Esophagus mucosa (tissue), 1 donor: ENCODE data around the gene MLC1. TPM values are rescaled to one million over a fixed set of nuclear protein-coding genes. Genes with fewer than 3 reads are reported as not detected.

ENCODE experiments used
- ATAC-seq: fragments of 200-7000 bp; cut with Tn5 transposase; one replicate; pipeline ENCODE4 v1.9.1; 2020
- total RNA-seq: library from RNA; stranded (reverse); gene quantifications from one replicate; pipeline ENCODE4 v1.2.4, GENCODE V29; 2023
- donor health status: DM: yes; HTN: yes; CAD: no.

The MLC1 gene
- total RNA-seq, 1 donor from 2014 or later = not detected

DNA sequence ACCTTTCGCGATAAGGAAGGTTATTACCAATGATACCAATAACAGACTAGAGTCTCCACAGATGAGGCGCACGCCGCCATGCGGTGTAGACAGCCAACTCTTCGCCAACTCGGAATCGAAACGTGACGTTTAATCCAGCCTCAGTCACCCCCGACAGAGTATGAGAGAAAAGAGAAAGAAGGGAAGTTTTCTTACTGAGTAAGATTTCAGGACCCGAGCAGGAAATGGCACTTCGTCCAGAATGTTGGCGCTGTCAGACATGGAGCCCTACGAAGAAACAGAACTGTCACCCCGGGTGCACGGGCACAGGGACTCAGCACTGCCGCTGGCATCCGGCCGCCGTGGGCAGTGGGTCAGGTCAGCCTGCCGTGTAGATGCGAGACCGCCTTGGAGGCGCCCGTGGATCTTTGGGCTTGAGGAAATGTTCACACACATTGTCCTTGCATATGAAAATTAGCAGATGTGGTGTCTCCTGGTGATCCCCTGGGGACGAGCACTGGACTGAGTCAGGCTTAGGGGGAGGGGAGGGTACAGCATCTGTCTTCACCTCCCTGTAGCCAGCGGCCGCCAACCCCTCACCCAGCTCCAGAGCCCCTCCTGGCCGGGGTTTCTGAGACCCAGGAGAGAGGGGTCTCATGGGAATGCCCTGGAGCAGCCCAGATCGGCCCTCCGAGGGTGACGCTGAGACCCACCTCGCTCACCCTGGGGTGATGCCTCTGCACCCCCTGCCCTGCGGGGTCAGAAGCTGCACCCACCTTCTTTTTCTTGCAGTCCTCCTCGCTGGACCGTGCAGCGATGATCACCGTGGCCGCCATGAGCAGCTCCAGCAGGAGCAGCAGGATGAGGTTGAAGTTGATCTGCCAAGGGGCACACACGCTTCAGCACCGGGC, 8.3 kb downstream of the MLC1 start:
- ATAC-seq = no peak

DNA sequence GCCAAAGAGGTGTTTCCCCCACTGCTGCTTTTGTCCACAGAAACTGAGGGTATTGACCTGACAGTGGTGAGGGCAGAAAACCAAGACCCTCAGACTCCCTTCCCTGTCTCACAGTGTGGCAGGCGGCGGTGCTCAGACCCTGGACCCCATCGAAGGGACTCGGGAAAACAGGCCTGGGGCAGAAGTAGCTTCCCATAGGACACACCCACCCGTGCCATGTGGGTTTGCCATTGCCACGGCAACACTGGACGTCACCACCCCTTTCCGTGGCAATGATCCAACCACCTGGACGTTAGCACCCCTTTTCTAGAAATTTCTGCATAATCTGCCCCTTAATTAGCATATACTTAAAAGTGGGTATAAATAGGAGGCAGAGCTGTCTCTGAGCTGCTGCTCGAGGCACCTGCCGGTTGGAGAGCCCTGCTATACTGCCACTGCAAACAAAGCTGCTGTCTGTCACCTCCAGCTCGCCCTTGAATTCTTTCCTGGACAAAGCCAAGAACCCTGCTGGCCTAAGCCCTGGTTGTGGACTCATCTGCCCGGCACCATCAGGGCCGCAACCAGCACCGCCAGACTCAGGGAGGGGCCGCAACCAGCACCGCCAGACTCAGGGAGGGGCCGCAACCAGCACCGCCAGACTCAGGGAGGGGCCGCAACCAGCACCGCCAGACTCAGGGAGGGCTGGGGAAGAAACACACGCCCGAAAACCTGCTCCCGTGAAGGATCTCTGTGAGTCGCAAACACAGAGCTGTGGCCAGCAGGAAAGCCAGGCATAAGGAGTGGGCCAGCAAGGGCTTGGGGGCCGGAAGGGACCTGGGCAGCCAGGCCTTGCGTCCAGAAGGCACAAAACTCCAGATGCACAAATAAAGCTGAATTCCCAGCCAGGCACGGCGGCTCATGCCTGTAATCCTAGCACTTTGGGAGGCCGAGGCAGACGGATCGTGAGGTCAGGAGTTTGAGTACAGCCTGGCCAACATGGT, 10.4 kb downstream of the MLC1 start:
- ATAC-seq = peak; percentile 39

DNA sequence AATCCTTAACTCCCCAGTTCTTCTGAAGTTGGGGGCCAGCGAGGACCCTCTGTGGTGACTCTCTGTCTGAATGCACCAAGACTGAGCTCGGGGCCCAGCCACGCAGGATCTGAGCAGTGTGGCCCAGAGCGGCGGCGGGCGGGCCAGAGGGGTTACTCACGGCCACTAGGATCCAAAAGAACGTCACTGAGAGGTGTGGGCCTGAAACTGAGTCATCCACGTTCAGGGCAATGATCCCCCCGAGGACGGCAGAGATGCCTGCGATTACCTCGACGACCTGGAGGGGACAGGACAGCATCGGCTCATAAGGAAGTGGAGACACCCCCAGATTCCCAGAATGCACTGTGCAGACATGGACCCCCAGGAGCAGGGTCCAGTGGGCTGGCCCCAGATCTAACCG, 11.2 kb downstream of the MLC1 start:
- peak; percentile 28 for ATAC-seq

DNA sequence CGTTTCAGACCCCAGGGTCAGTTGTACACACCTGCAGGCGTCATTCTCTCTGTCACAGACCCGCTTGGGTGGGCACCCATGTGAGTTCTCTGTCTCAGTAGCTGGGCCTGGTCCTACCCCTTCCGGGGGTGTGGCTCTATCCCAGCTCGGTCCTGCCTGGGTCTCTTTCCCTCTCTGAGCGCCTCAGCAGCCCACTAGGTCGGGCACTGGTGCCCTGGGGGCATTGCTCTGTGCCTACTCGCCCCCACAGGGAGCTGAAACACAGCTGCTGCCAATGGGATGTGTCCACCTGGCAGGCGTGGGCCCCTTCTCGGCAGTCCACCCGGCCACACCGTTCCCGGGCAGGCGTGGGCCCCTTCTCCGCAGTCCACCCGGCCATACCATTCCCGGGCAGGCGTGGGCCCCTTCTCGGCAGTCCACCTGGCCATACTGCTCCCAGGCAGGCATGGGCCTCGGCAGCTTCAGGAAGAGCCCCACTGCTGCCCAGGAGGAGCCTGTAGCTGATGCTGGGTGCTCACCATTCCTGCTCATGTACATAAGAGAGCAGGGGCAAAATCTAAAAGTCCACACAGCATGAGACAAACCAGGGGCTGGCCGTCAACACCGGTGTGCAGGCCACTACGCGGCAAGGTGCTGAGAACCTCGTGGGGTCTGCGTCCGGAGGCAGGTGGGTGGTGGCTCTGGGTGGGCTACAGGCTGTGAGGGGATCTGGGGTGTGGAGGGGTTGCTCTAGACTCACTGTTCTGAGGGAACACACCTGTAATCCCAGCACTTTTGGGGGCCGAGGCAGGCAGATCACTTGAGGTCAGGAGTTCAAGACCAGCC, 12.3 kb downstream of the MLC1 start:
- no peak for ATAC-seq

DNA sequence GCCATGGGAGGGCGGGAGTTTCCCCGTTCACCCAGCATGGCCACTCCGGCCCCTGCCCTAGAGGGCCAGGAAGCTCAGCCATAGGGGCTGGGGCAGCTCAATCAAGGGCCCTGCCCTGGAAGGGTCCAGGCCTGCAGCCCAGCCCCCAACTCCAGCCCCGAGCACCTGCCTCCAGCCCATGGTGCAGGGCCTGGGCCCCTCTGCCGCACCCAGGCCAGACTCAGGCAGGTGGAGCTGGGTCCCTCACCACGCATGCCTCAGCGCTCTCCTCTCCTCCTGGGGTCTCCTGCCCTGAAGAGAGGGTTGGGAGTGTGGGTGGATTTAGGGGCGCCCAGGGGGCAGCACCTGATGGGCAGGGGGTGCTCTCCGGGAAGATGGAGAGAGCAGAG, 13.1 kb downstream of the MLC1 start:
- ATAC-seq = peak; percentile 14

DNA sequence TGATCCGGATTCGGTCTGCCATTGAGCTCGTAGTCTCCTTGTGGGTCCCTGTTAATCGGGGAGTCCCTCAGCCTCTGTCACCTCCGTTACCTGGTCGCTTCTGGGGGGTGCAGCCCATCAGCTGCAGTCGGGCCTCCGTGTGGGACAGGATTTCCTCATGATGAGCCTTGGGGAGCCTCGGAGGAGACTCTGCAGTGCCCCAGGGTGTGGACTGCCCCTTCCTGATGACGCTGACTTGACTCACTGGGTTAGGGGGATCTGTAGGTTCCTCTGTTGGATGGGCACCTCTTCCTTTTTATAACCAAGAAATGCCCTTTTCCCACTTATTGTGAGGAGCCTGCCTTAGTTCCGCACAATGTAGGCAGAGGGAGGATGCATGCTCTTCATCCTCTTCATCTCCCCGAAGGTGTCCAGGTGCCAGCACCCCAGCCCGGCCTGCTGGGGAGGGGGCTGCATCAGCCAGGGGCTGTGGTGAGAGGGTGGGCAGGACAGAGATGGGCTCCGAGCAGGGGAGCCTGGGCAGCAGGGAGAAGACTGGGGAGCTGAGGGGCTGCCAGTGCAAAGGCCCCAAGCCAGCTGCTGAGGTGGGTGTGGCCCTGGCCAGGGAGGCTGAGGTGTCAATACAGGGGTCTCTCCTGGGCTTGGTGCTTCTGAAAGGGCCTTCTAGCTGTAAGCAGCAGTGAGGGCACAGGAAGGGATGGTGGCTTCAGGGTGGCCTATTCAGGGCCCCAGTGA, 13.6 kb downstream of the MLC1 start:
- ATAC-seq = no peak

DNA sequence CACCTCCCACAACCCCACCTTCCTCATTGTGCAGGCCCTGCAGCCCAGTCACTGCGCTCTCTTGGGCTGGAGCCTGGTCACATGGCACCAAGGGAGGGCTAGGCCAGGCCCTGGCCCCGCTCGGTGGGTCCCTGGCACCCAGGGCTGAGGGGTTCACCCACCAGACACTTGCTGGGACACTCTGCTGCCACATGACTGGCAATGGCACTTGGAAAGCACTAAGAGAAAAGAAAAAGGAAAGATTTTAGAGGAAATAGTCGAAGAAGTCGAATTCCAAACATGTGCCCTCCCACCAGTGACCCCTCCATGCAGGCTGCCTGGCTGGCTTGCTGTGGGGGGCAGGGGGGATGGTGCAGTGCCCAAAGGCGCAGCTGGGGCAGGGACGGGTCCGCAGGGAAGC, 14.9 kb downstream of the MLC1 start:
- ATAC-seq = no peak

DNA sequence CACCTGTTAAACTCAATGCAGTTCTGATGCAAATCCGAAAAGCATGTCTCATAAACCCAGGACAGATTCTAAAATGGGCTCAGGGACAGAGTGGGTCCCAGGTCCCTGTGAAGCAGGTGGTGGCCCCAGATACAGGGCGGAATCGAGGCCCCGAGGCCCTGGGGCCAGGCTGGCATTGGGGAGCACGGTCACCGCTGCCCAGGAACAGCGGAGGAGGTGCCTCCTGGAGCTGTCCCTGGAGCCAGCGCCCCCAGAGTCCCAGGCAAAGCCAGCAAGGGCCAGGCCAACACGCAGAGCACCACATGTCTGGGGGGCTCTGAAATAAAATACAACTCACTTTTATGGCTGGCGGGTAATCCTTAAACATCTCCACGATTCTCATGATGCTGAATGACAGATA, 17.1 kb downstream of the MLC1 start:
- ATAC-seq = no peak

DNA sequence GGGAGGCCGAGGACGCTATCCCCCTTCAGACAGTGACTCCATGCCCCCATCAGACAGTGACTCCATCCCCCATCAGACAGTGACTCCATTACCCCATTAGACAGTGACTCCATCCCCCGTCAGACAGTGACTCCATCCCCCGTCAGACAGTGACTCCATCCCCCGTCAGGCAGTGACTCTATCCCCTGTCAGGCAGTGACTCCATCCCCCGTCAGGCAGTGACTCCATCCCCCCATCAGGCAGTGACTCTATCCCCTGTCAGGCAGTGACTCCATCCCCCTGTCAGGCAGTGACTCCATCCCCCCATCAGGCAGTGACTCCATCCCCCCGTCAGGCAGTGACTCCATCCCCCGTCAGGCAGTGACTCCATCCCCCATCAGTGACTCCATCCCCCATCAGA, 18.0 kb downstream of the MLC1 start:
- no peak for ATAC-seq

DNA sequence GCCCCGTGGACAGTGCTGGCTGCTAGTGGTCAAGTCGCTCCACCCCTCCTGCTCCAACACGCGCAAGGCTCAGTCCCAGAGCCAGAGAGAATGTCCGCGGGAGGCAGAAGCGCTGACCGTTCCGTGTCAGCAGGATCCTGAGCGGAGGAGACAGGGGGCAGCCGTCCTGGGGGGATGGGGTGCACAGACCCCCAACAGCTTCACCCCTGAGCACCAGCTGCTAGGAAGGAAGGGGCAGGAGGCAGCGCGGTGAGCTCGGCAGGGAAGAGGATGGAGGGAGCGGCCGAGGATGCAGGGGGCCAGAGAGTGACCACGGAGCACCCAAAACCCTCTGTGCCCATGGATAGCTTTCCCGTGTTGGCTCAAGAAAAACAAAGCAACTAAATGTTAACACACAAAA, 20.8 kb downstream of the MLC1 start:
- ATAC-seq = no peak

DNA sequence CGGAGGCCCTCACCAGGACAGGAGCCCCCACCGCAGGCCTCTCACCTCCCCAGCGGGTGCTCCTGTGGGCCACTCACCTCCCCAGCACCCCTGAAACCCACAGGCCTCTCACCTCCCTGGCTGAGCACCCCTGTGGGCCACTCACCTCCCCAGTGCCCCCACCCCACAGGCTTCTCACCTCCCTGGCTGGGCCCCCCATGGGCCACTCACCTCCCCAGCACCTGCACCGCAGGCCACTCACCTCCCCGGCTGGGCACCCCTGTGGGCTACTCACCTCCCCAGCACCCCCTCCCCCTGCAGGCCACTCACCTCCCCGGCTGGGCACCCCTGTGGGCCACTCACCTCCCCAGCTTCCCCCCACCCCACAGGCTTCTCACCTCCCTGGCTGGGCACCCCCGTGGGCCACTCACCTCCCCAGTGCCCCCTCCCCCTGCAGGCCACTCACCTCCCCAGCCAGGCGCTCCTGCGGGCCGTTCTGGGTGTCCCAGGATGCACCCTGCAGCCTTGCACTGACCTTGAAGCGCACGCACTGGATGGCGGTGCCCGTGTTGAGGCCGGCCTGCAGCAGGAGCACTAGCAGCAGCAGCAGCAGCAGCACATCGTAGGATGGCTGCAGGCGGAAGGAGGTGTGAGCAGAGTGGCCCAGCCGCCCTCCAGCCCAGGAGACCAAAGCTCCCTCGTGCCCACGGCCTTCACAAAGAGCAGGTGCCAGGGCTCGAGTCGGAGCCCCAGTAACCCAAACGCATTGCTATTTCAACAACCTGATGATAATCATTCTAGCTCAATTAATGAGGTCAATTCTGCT, 21.4 kb downstream of the MLC1 start:
- peak; percentile 27 for ATAC-seq

DNA sequence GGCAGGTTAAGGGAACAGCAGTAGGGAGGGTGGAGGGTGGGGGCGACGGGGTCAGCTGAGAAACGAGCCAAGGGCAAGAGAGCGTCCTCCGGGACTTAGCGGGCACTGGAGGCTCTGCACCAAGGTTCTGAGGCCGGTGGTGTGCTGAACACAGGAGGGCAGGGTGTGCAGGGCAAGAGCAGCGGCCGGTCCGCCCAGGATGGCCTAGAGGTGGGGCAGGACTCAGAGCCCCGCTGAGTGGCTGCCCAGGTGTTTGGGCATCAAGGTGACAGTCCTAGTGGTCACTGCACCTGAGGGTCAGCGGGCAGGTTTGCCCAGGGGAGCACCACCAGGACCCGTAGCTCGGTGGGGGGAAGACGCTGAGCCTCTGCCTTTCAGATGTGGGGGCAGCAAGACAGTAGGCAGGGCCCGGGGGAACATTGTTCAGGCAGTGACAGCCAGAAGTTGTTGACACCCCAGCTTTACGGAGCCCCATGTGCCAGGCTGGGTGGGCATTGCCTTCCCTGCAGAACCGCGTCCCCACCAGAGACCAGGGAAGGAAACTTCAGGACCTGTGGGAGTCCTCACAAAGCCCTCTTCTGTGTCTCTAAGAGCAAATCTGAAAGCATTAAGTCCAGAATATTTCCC, 22.6 kb downstream of the MLC1 start:
- ATAC-seq = no peak

DNA sequence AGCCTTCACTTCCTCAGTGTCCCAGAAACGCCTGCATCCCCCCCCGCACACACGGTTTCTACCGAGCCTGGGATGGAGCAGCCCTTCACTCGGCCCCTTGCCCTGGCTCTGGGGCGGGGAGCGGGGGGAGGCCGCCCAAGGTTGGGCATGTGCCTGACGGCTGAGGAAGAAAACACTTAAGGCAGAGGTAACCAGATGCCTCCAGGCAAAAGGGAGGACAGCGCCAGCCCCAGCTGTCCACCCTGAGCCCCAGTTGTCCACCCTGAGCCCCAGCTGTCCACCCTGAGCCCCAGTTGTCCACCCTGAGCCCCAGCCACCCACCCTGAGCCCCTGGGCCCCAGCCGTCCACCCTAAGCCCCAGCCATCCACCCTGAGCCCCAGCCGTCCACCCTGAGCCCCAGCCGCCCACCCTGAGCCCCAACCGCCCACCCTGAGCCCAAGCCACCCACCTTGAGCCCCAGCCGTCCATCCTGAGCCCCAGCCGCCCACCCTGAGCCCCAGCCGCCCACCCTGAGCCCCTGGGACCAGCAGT, 23.3 kb downstream of the MLC1 start:
- no peak for ATAC-seq

DNA sequence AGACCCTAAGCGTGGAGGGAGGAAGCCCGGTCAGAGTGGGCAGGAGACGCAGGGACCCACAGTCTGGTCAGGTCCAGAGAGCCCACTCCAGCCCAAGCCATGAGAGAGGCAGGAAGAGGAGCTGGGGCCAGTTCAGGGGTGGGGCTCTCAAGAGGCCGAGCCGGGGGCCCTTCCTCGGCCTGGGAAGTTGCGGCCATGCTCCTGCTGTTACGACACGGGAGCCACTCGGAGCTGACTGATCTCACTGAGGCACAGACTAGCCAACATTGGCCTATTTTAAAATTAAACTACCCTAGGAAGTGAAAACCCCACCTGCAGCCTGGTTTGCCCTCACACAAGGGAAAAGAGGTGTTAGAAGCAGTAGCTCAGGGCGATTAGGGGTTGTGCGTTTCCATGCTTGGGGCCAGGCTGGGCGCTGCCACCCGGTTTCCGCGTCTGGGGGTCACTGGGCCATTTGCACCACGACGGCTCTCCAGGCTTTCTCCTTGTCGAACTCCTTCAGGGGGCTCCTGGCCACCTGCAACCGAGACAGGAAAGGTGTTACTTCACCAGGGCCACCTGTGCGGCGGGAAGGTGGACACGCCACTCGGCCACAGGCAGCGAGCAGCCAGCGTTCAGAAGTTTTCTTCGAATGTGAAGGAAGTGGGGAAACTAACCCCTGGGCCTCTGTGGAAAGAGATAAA, 23.9 kb downstream of the MLC1 start:
- ATAC-seq = no peak

DNA sequence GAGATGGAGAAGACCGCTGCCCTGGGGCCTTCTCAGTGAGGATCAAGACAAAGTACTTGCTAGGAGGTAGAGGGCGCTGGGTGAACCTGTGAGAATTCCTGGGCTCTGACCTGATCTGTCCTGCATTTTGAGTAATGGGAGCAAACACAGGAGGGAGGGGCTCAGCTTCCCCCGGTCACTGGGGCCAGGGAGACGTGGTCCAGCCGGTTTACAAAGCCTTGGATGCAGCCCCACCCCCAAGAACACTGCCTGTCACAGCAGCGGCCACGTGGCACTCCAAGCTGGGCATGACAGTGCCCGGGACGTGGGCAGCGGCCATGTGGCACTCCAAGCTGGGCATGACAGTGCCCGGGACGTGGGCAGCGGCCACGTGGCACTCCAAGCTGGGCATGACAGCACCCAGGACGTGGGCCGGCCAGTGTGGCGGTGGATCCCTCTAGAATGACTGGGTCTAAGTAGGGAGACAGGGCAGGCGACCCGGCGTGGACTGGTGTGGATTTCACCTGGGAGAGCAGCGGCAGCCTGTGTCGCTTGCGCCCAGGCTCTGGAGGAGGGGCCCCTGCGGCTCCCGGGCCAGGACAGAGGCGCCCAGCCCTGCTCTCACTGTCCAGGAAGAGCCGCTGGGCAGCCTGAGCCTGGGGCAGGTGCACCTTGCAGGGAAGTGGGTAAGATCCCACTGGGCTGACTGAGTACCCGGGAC, 24.6 kb downstream of the MLC1 start:
- no peak for ATAC-seq

DNA sequence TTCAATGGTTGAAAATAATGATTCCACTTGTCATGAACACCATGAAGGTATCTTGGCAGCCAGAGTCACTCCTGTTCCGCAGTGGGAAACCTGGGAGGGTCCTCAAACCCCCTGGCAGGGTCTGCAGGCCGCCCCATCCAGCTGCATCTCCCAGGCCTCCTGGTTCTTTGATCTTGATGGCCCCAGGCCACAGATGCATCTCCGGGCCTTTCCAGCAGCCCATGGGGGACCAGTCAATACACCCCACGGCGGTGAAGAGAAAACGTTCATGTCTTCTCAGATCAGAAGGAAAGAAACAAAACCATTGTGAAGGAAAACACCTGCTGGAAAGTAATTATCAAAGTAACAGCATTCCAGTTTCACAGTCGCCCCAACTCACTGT, 25.4 kb downstream of the MLC1 start:
- ATAC-seq = no peak

DNA sequence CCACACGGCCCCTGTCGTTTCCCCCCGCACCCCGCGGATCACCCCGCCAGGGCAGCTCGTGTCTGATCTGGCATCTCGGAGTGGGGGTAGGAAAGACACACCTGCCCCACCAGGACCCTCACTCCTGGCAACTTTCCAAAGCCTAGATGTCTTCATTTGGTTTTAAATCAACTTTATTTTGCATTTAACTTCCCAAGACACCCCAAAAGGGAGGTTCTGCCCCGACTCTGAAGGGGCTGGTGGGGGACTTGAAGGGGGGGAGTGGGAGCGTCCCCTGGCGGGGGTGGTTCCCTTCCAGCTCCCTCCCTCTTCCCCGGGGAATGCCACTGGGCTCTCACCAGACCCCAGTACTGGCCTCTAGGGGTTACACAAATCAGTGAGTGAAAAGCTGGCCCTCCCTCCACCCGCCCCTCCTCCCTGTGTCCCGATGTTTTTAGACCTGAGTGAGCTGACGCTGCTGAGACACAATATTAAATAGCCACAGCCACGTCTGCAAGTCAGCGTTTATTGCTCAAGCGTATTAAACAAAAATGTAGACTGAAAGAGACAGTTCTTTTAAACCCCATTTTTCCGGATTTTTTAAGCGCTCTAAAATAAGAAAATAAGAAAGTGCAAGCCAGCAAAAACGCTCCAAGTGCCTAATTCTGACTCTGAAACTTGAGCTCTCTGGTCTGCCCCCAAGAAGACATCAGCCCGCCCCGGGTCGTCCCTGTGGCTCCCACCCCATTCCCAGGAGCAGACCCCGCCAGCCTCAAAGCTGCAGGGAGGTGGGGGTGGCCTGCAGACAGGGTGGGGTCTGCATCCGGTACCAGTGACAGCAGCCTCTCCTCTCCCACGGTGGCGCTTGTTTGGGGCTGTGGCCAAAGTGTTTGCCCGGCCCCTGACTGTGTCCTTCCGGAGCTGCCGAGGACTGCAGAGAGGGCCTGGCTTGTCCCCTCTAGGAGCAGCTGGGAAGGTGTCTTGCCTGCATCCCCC, 26.0 kb downstream of the MLC1 start:
- ATAC-seq = no peak
